ENCODE data around the gene NR2C2AP. TPM values are rescaled to one million over a fixed set of nuclear protein-coding genes. Genes with fewer than 3 reads are reported as not detected.

Gene NR2C2AP
- total and polyA plus RNA-seq, 8 donors, result 0.45 to 28.9 (median 16.5) TPM; not detected in 2

DNA sequence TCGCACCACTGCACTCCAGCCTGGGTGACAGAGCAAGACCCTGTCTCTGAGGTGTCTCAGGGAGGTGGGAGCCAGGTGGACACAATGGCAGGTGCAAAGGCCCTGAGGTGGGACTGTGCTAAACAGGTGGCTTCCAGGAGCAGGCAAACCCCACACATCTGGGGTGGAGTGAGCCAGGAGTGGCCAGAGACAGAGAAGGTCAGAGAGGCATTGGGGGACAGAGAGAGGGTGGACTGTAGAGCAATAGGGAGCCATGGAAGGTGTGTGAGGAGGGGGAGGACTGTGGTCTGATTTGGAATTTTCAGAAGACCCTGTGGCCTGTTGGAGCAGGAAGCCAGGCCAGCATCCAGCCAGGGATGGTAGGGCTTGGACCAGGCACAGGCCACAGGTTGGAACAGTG is 37.8 kb downstream of the NR2C2AP start:
- intact Hi-C loops (cut with DNase I; ENCODE audit: low total_unique reads), result no loop called here

DNA sequence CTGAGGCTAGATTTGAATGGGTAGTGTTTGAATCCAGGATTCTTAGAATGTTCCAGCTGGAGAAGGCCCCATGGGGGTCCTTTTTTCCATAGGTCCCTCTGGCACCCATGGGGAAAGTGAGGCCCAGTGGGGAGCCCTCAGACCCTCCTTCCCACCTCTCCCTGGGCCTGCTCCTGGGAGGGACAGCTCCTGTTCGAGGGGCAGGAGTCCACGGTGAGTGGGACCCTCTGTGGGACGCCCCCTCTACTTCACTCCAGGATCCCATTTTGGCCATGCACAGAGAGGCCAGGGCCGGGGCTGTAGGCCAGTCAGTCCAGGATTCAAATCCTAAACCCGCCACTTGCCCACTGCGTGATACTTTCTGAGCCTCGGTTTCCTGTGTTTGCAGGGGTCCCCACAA is 40.7 kb downstream of the NR2C2AP start:
- WGBS, 5 donors, result 84 to 94% (median 93%) methylated on average over 7 of the region's 7 CpGs
- Histone ChIP-seq H3K4me1 (no peaks in the 10 kb centered on the region), H3K27me3 (no peaks in the 10 kb centered on the region), H3K27ac (no peak overlapping the region), H3K9me3 (no peaks in the 10 kb centered on the region), H3K36me3 (peaks cover 0 to 4% (median 0%) of the 10 kb centered on the region in 4 donors), H3K4me3 (no peak overlapping the region)
- no peak for DNase-seq
- intact Hi-C loops (cut with DNase I; ENCODE audit: low total_unique reads), result no loop called here
- no peak for TF ChIP-seq POLR2A (IDR thresholded peaks at IDR 0.05)
- TF ChIP-seq, protein P1, sequence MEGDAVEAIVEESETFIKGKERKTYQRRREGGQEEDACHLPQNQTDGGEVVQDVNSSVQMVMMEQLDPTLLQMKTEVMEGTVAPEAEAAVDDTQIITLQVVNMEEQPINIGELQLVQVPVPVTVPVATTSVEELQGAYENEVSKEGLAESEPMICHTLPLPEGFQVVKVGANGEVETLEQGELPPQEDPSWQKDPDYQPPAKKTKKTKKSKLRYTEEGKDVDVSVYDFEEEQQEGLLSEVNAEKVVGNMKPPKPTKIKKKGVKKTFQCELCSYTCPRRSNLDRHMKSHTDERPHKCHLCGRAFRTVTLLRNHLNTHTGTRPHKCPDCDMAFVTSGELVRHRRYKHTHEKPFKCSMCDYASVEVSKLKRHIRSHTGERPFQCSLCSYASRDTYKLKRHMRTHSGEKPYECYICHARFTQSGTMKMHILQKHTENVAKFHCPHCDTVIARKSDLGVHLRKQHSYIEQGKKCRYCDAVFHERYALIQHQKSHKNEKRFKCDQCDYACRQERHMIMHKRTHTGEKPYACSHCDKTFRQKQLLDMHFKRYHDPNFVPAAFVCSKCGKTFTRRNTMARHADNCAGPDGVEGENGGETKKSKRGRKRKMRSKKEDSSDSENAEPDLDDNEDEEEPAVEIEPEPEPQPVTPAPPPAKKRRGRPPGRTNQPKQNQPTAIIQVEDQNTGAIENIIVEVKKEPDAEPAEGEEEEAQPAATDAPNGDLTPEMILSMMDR (IDR thresholded peaks at IDR 0.05), result no peak
- TF ChIP-seq POLR2AphosphoS5 (IDR thresholded peaks at IDR 0.05), result no peak
- TF ChIP-seq EP300 (IDR thresholded peaks at IDR 0.05), result no peak

More for the DNA sequence above, 37.8 kb downstream of the NR2C2AP start:
- Histone ChIP-seq H3K27me3 (peaks cover 0 to 6% (median 0%) of the 10 kb centered on the region in 3 donors), H3K9me3 (no peaks in the 10 kb centered on the region), H3K4me3 (no peak overlapping the region), H3K4me1 (peaks cover 7 to 9% (median 7%) of the 10 kb centered on the region in 4 donors), H3K36me3 (peaks cover 0 to 4% (median 0%) of the 10 kb centered on the region in 4 donors), H3K27ac (no peak overlapping the region)
- TF ChIP-seq EP300 (IDR thresholded peaks at IDR 0.05), result no peak
- no peak for TF ChIP-seq POLR2A (IDR thresholded peaks at IDR 0.05)
- TF ChIP-seq, protein P1 (IDR thresholded peaks at IDR 0.05), result no peak
- no peak for TF ChIP-seq POLR2AphosphoS5 (IDR thresholded peaks at IDR 0.05)
- 88 to 100% (median 95%) methylated on average over 1 of the region's 1 CpG for WGBS, 5 donors
- no peak for DNase-seq

DNA sequence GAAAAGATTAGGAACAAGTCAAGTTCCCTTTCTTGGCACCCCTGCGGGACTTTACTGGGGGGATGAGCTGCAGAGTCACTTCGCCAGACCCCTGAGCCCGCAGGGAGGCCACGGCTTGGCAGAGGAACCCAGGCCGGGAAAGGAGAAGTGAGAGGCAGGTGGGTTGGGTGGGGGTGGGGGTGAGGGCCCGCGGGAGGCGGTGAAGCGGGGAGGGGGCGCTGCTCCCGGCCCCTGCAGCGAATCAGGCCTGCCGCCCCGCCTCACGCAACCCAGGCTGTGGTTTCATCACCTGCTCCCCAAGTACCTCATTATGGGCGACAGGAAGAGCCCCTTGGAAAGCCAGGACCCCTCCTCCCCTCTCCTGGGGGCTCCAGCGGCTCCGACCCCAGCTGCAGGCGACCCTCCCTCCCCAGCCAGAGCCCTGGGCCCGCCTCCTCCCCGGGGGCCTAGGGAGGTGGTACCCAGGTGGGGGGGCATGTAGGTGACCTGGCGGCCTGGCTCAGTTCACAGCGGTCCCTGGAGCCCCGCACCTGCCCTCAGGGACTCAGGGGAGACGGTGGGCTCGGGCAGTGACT is 42.7 kb downstream of the NR2C2AP start:
- DNase-seq, result no peak
- no peaks in the 10 kb centered on the region for H3K27me3 ChIP-seq
- no peak overlapping the region for H3K4me3 ChIP-seq
- no peak overlapping the region for H3K27ac ChIP-seq
- WGBS, 5 donors, result 55 to 80% (median 56%) methylated on average over 9 to 26 of the region's 26 CpGs
- H3K36me3 ChIP-seq, result peaks cover 0 to 19% (median 13%) of the 10 kb centered on the region in 4 donors
- no peaks in the 10 kb centered on the region for H3K4me1 ChIP-seq
- TF ChIP-seq EP300 (IDR thresholded peaks at IDR 0.05) (no peak), POLR2AphosphoS5 (IDR thresholded peaks at IDR 0.05) (no peak), POLR2A (IDR thresholded peaks at IDR 0.05) (no peak)
- TF ChIP-seq, protein P1 (IDR thresholded peaks at IDR 0.05), result no peak
- H3K9me3 ChIP-seq, result no peaks in the 10 kb centered on the region
- intact Hi-C loops (cut with DNase I; ENCODE audit: low total_unique reads), result no loop called here

DNA sequence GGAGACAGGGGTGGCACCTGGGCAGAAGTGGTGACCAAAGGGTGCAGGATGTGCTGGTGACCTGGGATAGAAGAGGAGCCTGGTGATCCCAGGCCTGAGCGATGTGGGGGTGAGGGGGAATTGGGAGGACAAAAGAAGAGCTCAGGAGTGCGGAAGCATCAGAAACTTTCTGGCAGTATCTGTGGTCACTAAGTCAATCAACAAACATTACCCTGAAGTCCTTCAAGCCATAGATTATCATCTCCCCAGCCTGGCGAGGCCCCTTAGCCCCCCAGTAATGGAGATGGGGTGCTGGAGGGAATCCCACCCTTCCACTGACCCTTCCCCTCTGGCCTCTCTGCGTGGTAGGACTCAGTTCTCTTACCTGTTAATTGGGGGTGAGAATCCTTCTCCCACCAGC is 43.7 kb downstream of the NR2C2AP start:
- H3K4me1 ChIP-seq, result no peaks in the 10 kb centered on the region
- H3K36me3 ChIP-seq, result peaks cover 0 to 17% (median 13%) of the 10 kb centered on the region in 4 donors
- intact Hi-C loops (cut with DNase I; ENCODE audit: low total_unique reads), result no loop called here
- DNase-seq, result no peak
- 85 to 97% (median 94%) methylated on average over 4 of the region's 4 CpGs for WGBS, 5 donors
- no peaks in the 10 kb centered on the region for H3K27me3 ChIP-seq
- TF ChIP-seq, protein P1 (IDR thresholded peaks at IDR 0.05), result no peak
- TF ChIP-seq POLR2A (IDR thresholded peaks at IDR 0.05) (no peak), POLR2AphosphoS5 (IDR thresholded peaks at IDR 0.05) (no peak), EP300 (IDR thresholded peaks at IDR 0.05) (no peak)
- H3K27ac ChIP-seq, result no peak overlapping the region
- H3K9me3 ChIP-seq, result no peaks in the 10 kb centered on the region
- no peak overlapping the region for H3K4me3 ChIP-seq

All from stomach (tissue), 9 donors.